Activated naive CD4-positive, alpha-beta T cell treated with anti-CD3 and anti-CD28 coated beads, Interleukin-2, amount 50 U/mL, for 24 hours (primary cell): Measurements from ENCODE around the gene EXOC3L1.

Experiments
- H3K27ac Mint-ChIP-seq: one replicate; pipeline ENCODE4 v1.8.0; 2021; ENCODE audit warnings: mild to moderate bottlenecking, mixed read lengths
- H3K27me3 Mint-ChIP-seq: one replicate; pipeline ENCODE4 v1.8.0; 2021; ENCODE audit warnings: mixed read lengths
- H3K36me3 Mint-ChIP-seq: one replicate; pipeline ENCODE4 v1.8.0; 2021; ENCODE audit warnings: mixed read lengths
- H3K4me1 Mint-ChIP-seq: one replicate; pipeline ENCODE4 v1.8.0; 2021; ENCODE audit warnings: mixed read lengths
- H3K4me3 Mint-ChIP-seq: one replicate; pipeline ENCODE4 v1.8.0; 2021; ENCODE audit warnings: mild to moderate bottlenecking, mixed read lengths
- H3K9me3 Mint-ChIP-seq: one replicate; pipeline ENCODE4 v1.8.0; 2021; ENCODE audit warnings: mixed read lengths

The EXOC3L1 gene

DNA sequence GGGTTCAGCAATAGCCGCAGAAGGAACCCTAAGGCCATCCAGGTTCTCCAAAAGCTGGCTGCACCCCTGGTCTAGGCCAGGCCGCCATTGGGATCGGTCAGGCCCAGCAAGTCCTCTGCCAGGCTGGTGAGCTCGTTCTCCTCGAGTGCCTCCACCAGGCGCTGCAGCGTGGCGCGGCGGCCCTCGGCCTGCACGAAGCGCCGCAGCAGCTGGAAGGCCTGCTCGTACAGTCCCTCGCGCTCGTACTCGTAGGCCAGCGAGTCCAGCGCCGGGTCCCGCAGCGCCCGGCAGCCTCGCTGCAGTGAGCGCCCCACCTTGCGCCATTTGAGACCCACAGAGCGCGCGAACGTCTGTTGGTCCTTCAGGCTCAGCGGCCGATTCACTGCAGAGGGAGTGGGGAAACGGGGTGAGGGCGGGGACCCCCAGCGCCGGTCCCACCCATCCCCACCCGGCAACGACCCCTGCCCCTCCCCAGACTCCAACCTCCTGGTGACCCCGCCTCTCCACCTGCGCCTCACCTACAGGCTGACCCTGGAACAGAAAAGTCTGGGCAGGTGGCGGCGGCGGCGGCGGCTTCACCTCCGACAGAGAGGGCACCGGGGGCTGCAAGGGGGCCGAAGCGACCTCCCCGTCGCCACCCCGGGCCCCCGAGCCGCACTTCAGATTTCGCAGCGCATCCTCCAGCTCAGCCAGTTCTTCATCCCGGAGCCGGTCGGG is 35.2 kb downstream of the EXOC3L1 start:
- no peaks in the 10 kb centered on the region for H3K27me3 Mint-ChIP-seq
- H3K36me3 Mint-ChIP-seq, result no peaks in the 10 kb centered on the region
- peaks cover 42% of the 10 kb centered on the region for H3K4me1 Mint-ChIP-seq
- no peak overlapping the region for H3K27ac Mint-ChIP-seq
- no peaks in the 10 kb centered on the region for H3K9me3 Mint-ChIP-seq
- peak overlapping the region; percentile 78 for H3K4me3 Mint-ChIP-seq

- Mint-ChIP-seq H3K9me3 (no peaks in the 10 kb centered on the region), H3K27ac (peak overlapping the region; percentile 74), H3K27me3 (peaks cover 1% of the 10 kb centered on the region), H3K36me3 (peaks cover 10% of the 10 kb centered on the region), H3K4me1 (peaks cover 17% of the 10 kb centered on the region), H3K4me3 (peak overlapping the region; percentile 76)
Observed at GRCh38 chr16:67151431-67152097, 38.4 kb downstream of the EXOC3L1 start.

DNA sequence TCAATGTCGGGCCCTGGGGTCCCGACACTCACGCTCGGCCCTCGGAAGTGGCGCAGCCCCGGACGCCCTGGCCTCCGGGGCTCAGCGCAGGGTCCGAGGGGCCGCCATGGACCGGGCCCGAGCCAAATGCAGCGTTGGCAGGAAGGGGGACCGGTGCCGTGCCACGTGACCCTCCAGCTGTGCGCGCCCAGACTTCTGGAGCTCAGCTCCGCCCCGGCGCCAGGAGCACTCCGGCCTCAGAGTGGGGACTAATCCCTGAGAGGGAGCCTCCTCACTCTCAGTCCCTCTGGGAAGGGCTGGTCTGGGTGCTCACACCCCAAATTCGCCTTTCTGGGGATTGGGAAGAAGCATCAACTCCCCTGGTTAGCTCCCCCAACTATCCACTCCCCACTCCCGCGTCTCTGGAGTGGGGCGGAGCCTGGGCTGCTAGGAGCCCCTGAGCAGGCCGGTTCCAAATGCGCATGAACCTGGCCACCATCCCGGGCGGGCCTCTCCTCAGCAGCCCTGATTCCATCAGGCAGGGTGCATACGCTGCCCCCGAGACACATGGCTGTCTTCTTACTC is 39.0 kb downstream of the EXOC3L1 start, which contains the start of gene B3GNT9:
B3GNT9 (minus strand) TSS at position 166 of the 564 bp plus-strand sequence. CDS start 513 bp downstream, outside the sequence.
- Mint-ChIP-seq H3K4me3 (peak within 1 kb of the TSS; percentile 76), H3K9me3 (no peaks in the 10 kb centered on the region), H3K27ac (peak within 1 kb of the TSS; percentile 74), H3K4me1 (peaks cover 10% of the 10 kb centered on the region), H3K36me3 (peaks cover 13% of the 10 kb centered on the region), H3K27me3 (peaks cover 1% of the 10 kb centered on the region)

GRCh38 chr16:67150047-67150832 is 39.7 kb downstream of the EXOC3L1 start:
- H3K4me3 Mint-ChIP-seq, result no peak overlapping the region

DNA sequence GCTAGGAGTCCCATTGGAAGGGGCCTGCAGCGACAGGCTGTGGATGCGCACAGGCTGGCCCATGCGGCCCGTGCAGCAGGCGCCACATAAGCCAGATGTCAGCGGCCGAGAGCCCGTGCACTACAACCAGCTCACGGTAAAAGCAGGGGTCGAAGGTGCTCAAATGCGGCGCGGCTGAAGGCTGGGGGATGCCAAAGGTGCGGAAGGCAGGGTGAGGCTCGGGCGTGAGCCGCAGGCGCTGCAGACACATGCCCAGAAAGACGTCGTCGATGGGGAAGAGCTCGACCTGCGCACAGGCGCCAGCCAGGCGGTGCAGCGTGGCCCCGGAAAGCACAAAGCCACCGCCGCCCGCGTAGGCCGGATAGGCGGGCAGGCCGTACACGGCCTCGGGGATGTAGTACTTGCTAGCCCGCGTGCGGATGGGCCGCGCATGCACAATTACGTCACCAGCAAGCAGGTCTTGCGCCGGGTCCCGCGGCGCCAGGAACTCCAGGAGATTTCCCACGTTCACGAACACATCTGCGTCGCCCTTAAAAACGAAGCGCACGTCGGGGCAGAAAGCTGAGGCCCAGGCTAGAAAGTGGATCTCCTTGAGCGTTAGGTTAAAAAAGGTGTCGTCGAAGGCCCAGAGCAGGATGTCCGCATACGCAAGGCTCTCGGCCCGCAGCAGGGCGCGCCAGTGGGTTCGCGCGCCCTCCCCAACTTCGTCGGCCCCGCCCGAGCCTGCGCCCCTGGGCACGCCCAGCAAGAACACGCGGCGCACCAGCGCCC is 40.5 kb downstream of the EXOC3L1 start:
- no peak overlapping the region for H3K27ac Mint-ChIP-seq

More at GRCh38 chr16:67150047-67150832, 39.7 kb downstream of the EXOC3L1 start:
- H3K9me3 Mint-ChIP-seq, result no peaks in the 10 kb centered on the region
- peaks cover 14% of the 10 kb centered on the region for H3K36me3 Mint-ChIP-seq
- no peak overlapping the region for H3K27ac Mint-ChIP-seq
- H3K4me1 Mint-ChIP-seq, result peaks cover 5% of the 10 kb centered on the region
- peaks cover 1% of the 10 kb centered on the region for H3K27me3 Mint-ChIP-seq

GRCh38 chr16:67148656-67149275 is 41.2 kb downstream of the EXOC3L1 start:
- Mint-ChIP-seq H3K27ac (no peak overlapping the region), H3K4me1 (peaks cover 3% of the 10 kb centered on the region), H3K27me3 (peaks cover 1% of the 10 kb centered on the region), H3K36me3 (peaks cover 19% of the 10 kb centered on the region), H3K9me3 (no peaks in the 10 kb centered on the region), H3K4me3 (peak overlapping the region; percentile 54)

More for the DNA sequence above, 40.5 kb downstream of the EXOC3L1 start:
- Mint-ChIP-seq H3K36me3 (peaks cover 19% of the 10 kb centered on the region), H3K4me3 (peak overlapping the region; percentile 54), H3K27me3 (peaks cover 1% of the 10 kb centered on the region), H3K4me1 (peaks cover 3% of the 10 kb centered on the region), H3K9me3 (no peaks in the 10 kb centered on the region)

GRCh38 chr16:67148221-67148620 is 41.7 kb downstream of the EXOC3L1 start:
- H3K4me1 Mint-ChIP-seq, result peaks cover 3% of the 10 kb centered on the region
- peaks cover 1% of the 10 kb centered on the region for H3K27me3 Mint-ChIP-seq
- no peak overlapping the region for H3K27ac Mint-ChIP-seq
- no peaks in the 10 kb centered on the region for H3K9me3 Mint-ChIP-seq
- peaks cover 21% of the 10 kb centered on the region for H3K36me3 Mint-ChIP-seq
- H3K4me3 Mint-ChIP-seq, result no peak overlapping the region

GRCh38 chr16:67147437-67148140 is 42.3 kb downstream of the EXOC3L1 start:
- Mint-ChIP-seq H3K36me3 (peaks cover 25% of the 10 kb centered on the region), H3K27me3 (peaks cover 1% of the 10 kb centered on the region), H3K27ac (peak overlapping the region; percentile 25), H3K4me1 (peaks cover 3% of the 10 kb centered on the region), H3K4me3 (no peak overlapping the region), H3K9me3 (no peaks in the 10 kb centered on the region)

- H3K4me3 Mint-ChIP-seq, result no peak overlapping the region
- peaks cover 1% of the 10 kb centered on the region for H3K27me3 Mint-ChIP-seq
- no peak overlapping the region for H3K27ac Mint-ChIP-seq
- H3K36me3 Mint-ChIP-seq, result peaks cover 28% of the 10 kb centered on the region
- no peaks in the 10 kb centered on the region for H3K9me3 Mint-ChIP-seq
- peaks cover 3% of the 10 kb centered on the region for H3K4me1 Mint-ChIP-seq
Observed at GRCh38 chr16:67146523-67147357, 43.2 kb downstream of the EXOC3L1 start.

DNA sequence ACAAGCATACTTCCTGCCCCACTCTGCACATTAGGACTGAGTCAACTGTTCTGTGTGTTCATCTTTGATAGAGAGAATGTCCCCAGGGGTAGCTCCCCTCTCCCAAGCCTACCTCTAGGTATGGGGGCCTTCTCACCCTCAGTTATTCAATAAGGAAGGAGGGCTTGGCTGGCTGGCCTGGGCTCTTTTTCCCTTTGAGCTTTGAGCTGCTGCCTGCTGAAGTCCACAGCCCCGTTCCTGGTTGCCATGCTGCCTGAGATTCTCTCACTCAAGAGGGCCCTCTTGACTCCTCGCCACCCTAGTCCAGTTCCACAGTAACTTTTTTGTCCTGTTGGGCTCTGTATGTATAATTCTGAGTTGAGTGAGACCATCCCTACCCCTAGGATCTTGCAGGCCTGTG is 44.2 kb downstream of the EXOC3L1 start:
- H3K27me3 Mint-ChIP-seq, result peaks cover 1% of the 10 kb centered on the region
- no peaks in the 10 kb centered on the region for H3K9me3 Mint-ChIP-seq
- H3K4me3 Mint-ChIP-seq, result no peak overlapping the region
- no peaks in the 10 kb centered on the region for H3K4me1 Mint-ChIP-seq
- H3K27ac Mint-ChIP-seq, result no peak overlapping the region
- peaks cover 33% of the 10 kb centered on the region for H3K36me3 Mint-ChIP-seq

- no peak overlapping the region for H3K27ac Mint-ChIP-seq
- no peak overlapping the region for H3K4me3 Mint-ChIP-seq
- no peaks in the 10 kb centered on the region for H3K9me3 Mint-ChIP-seq
- peaks cover 36% of the 10 kb centered on the region for H3K36me3 Mint-ChIP-seq
- H3K4me1 Mint-ChIP-seq, result no peaks in the 10 kb centered on the region
- peaks cover 1% of the 10 kb centered on the region for H3K27me3 Mint-ChIP-seq
Observed at GRCh38 chr16:67144943-67145342, 45.0 kb downstream of the EXOC3L1 start.

DNA sequence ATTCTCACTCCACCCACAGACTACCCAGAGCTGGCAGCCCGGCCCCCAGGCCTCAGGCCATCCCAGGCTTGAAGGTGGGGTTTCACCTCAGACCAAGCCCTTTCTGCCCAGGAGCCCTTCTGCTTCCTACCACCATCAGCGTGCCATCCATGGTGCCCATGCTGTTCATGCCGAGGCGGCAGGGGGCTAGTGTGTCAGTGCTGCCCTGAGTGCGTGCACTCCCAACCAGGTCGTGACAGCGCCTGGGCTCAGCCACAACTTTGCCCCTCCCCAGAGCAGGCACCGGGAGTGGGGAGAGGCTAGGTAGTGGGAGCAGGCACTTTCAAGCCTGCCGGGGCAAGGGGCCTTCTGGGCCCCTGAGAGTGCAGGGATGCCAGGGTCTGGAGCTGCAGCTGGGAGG is 47.6 kb downstream of the EXOC3L1 start:
- no peaks in the 10 kb centered on the region for H3K27me3 Mint-ChIP-seq
- H3K9me3 Mint-ChIP-seq, result no peaks in the 10 kb centered on the region
- no peak overlapping the region for H3K27ac Mint-ChIP-seq
- no peaks in the 10 kb centered on the region for H3K4me1 Mint-ChIP-seq
- H3K4me3 Mint-ChIP-seq, result no peak overlapping the region
- peaks cover 29% of the 10 kb centered on the region for H3K36me3 Mint-ChIP-seq

GRCh38 chr16:67141391-67141790 is 48.5 kb downstream of the EXOC3L1 start:
- Mint-ChIP-seq H3K36me3 (peaks cover 25% of the 10 kb centered on the region), H3K4me1 (no peaks in the 10 kb centered on the region), H3K27me3 (no peaks in the 10 kb centered on the region), H3K4me3 (no peak overlapping the region), H3K9me3 (no peaks in the 10 kb centered on the region), H3K27ac (no peak overlapping the region)
